ENCODE measurements around the gene TMEM135.

GRCh38 chr11:87260811-87261210, 223.1 kb downstream of the TMEM135 start:
- TF ChIP-seq CTCF (conservative IDR thresholded peaks at IDR 0.05; ENCODE audit: low read depth, low read length) (no peak), EZH2 (IDR thresholded peaks at IDR 0.05; ENCODE audit: low read length, unreplicated experiment) (no peak)

All from PC-3 (cell line).